Measurements from ENCODE around the gene TMEM145.
"Not testable (repeated sequence)": the region's sequence is repeated elsewhere in the genome, so short reads cannot be mapped to it uniquely, and the experiment has no call there.

DNA sequence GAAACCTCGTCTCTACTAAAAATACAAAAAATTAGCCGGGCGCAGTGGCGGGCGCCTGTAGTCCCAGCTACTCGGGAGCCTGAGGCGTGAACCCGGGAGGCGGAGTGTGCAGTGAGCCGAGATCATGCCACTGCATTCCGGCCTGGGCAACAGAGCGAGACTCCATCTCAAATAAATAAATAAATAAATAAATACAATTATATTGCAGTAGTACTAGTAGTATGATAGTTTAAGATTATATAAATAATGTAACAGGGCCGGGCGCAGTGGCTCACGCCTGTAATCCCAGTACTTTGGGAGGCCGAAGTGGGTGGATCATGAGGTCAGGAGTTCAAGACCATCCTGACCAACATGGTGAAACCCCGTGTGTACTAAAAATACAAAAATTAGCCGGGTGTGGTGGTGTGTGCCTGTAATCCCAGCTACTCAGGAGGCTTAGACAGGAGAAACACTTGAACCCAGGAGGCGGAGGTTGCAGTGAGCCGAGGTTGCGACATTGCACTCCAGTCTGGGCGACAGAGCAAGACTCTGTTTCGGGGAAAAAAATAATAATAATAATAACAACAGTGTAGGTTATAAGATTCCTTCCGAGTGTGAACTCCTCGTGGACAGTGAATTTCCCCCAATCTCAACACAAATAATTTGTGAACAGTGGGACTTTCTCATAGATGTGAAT lies 46.0 kb upstream of the TMEM145 start:
- TF ChIP-seq NKRF (conservative IDR thresholded peaks at IDR 0.05); ASH2L (IDR thresholded peaks at IDR 0.05; ENCODE audit: borderline replicate concordance, low read depth); POLR2AphosphoS5 (IDR thresholded peaks at IDR 0.05; ENCODE audit: low read length); SUZ12 (IDR thresholded peaks at IDR 0.05; ENCODE audit: unreplicated experiment); CHD1 (IDR thresholded peaks at IDR 0.05; ENCODE audit: low read depth, low read length); EZH2 (IDR thresholded peaks at IDR 0.05; ENCODE audit: borderline replicate concordance, control insufficient read depth, low read depth, low read length); POLR2A (IDR thresholded peaks at IDR 0.05; ENCODE audit: low read depth, low read length); DPF2 (IDR thresholded peaks at IDR 0.05); RCOR1 (conservative IDR thresholded peaks at IDR 0.05; ENCODE audit: low read depth, low read length); ZBTB33 (IDR thresholded peaks at IDR 0.05); PAX8 (IDR thresholded peaks at IDR 0.05); RAD21 (IDR thresholded peaks at IDR 0.05; ENCODE audit: insufficient read depth, low read depth, low read length): not testable (repeated sequence)
- TF ChIP-seq, protein P1, sequence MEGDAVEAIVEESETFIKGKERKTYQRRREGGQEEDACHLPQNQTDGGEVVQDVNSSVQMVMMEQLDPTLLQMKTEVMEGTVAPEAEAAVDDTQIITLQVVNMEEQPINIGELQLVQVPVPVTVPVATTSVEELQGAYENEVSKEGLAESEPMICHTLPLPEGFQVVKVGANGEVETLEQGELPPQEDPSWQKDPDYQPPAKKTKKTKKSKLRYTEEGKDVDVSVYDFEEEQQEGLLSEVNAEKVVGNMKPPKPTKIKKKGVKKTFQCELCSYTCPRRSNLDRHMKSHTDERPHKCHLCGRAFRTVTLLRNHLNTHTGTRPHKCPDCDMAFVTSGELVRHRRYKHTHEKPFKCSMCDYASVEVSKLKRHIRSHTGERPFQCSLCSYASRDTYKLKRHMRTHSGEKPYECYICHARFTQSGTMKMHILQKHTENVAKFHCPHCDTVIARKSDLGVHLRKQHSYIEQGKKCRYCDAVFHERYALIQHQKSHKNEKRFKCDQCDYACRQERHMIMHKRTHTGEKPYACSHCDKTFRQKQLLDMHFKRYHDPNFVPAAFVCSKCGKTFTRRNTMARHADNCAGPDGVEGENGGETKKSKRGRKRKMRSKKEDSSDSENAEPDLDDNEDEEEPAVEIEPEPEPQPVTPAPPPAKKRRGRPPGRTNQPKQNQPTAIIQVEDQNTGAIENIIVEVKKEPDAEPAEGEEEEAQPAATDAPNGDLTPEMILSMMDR (IDR thresholded peaks at IDR 0.05 in 2 of 3, conservative IDR thresholded peaks at IDR 0.05 in 1 of 3; ENCODE audit: control insufficient read depth in 2 of 3, extremely low read depth in 1 of 3, insufficient read depth in 1 of 3, low read depth in 3 of 3, low read length in 3 of 3), result not testable (repeated sequence)

Data from GM12878 (cell line).